Measurements from ENCODE around the gene NKAIN1. TPM values are rescaled to one million over a fixed set of nuclear protein-coding genes. Genes with fewer than 3 reads are reported as not detected.

Gene NKAIN1
- polyA plus RNA-seq, 1 donor (not counting 4 experiments of a cell fraction or from before 2014, with no cell fraction given): not detected

- DNase-seq (ENCODE audit: low read depth, low spot score) (no peak), FAIRE-seq (no peak)
- Histone ChIP-seq H2AFZ (ENCODE audit: control insufficient read depth, low read length) (no peak overlapping the region), H3K9me3 (ENCODE audit: control insufficient read depth, low read depth, low read length) (no peaks in the 10 kb centered on the region), H3K27ac (ENCODE audit: control insufficient read depth, insufficient read depth, low read length) (no peak overlapping the region), H3K36me3 (ENCODE audit: control insufficient read depth in 2 of 2, extremely low read depth in 1 of 2, insufficient read depth in 2 of 2, low read length in 2 of 2) (no peaks in the 10 kb centered on the region), H3K4me1 (ENCODE audit: control insufficient read depth, extremely low read depth, insufficient read depth, low read length) (no peaks in the 10 kb centered on the region), H3K4me2 (ENCODE audit: control insufficient read depth, extremely low read depth, insufficient read depth, low read depth, low read length) (no peak overlapping the region), H3K9me1 (ENCODE audit: control insufficient read depth, extremely low read depth, insufficient read depth, low read length) (peaks cover 2% of the 10 kb centered on the region), H4K20me1 (ENCODE audit: control insufficient read depth, extremely low read depth, insufficient read depth, low read length) (no peaks in the 10 kb centered on the region), H3K9ac (ENCODE audit: control insufficient read depth, extremely low read depth, insufficient read depth, low read length) (no peak overlapping the region), H3K79me2 (ENCODE audit: control insufficient read depth, insufficient read depth, low read length) (no peaks in the 10 kb centered on the region), H3K4me3 (ENCODE audit: control insufficient read depth in 2 of 3, extremely low read depth in 1 of 3, insufficient read depth in 2 of 3, low read depth in 1 of 3, low read length in 3 of 3) (no peak overlapping the region), H3K27me3 (ENCODE audit: control insufficient read depth, extremely low read depth, insufficient read depth, low read length) (peaks cover 34% of the 10 kb centered on the region)
- TF ChIP-seq CTCF (optimal IDR thresholded peaks at IDR 0.05 in 1 of 3, IDR thresholded peaks at IDR 0.05 in 1 of 3, conservative IDR thresholded peaks at IDR 0.05 in 1 of 3; ENCODE audit: extremely low read depth in 1 of 3, insufficient read depth in 2 of 3, low read length in 3 of 3) (no peak), EZH2 (IDR thresholded peaks at IDR 0.05; ENCODE audit: low read length) (no peak)
- dilution Hi-C loops (cut with MboI; ENCODE audit: extremely low pct_ligation_motif_present, low sequenced_read_pairs): no loop called here
Observed at GRCh38 chr1:31234123-31234708, 5.5 kb downstream of the NKAIN1 start.

GRCh38 chr1:31232689-31233088 is 7.0 kb downstream of the NKAIN1 start:
- no peaks in the 10 kb centered on the region for H3K79me2 ChIP-seq (ENCODE audit: control insufficient read depth, insufficient read depth, low read length)
- DNase-seq (ENCODE audit: low read depth, low spot score): no peak
- H3K4me2 ChIP-seq (ENCODE audit: control insufficient read depth, extremely low read depth, insufficient read depth, low read depth, low read length): no peak overlapping the region
- H3K9me1 ChIP-seq (ENCODE audit: control insufficient read depth, extremely low read depth, insufficient read depth, low read length): no peaks in the 10 kb centered on the region
- H3K4me1 ChIP-seq (ENCODE audit: control insufficient read depth, extremely low read depth, insufficient read depth, low read length): no peaks in the 10 kb centered on the region
- H3K9me3 ChIP-seq (ENCODE audit: control insufficient read depth, low read depth, low read length): no peaks in the 10 kb centered on the region
- H3K27ac ChIP-seq (ENCODE audit: control insufficient read depth, insufficient read depth, low read length): no peak overlapping the region
- no peak overlapping the region for H3K4me3 ChIP-seq (ENCODE audit: control insufficient read depth in 2 of 3, extremely low read depth in 1 of 3, insufficient read depth in 2 of 3, low read depth in 1 of 3, low read length in 3 of 3)
- H3K27me3 ChIP-seq (ENCODE audit: control insufficient read depth, extremely low read depth, insufficient read depth, low read length): peaks cover 19% of the 10 kb centered on the region
- H4K20me1 ChIP-seq (ENCODE audit: control insufficient read depth, extremely low read depth, insufficient read depth, low read length): no peaks in the 10 kb centered on the region
- no peaks in the 10 kb centered on the region for H3K36me3 ChIP-seq (ENCODE audit: control insufficient read depth in 2 of 2, extremely low read depth in 1 of 2, insufficient read depth in 2 of 2, low read length in 2 of 2)
- no peak for FAIRE-seq
- dilution Hi-C loops (cut with MboI; ENCODE audit: extremely low pct_ligation_motif_present, low sequenced_read_pairs): no loop called here
- no peak overlapping the region for H2AFZ ChIP-seq (ENCODE audit: control insufficient read depth, low read length)
- no peak for TF ChIP-seq EZH2 (IDR thresholded peaks at IDR 0.05; ENCODE audit: low read length)
- no peak for TF ChIP-seq CTCF (optimal IDR thresholded peaks at IDR 0.05 in 1 of 3, IDR thresholded peaks at IDR 0.05 in 1 of 3, conservative IDR thresholded peaks at IDR 0.05 in 1 of 3; ENCODE audit: extremely low read depth in 1 of 3, insufficient read depth in 2 of 3, low read length in 3 of 3)
- no peak overlapping the region for H3K9ac ChIP-seq (ENCODE audit: control insufficient read depth, extremely low read depth, insufficient read depth, low read length)
